GM18499 (cell line): ENCODE data around the gene BLID.

Experiments
- ATAC-seq: cut with Tn5 transposase; IDR thresholded peaks from one replicate; pipeline ENCODE4 v1.9.1; 2021; ENCODE audit warnings: moderate number of reproducible peaks; ENCODE audit not compliant: insufficient read depth, unreplicated experiment

Gene BLID

GRCh38 chr11:122108192-122108799 is 7.7 kb downstream of the BLID start:
- no peak for ATAC-seq

- no peak for ATAC-seq
These were observed 8.4 kb downstream of the BLID start for GRCh38 chr11:122107566-122107965.

GRCh38 chr11:122107045-122107444 is 9.0 kb downstream of the BLID start:
- no peak for ATAC-seq

GRCh38 chr11:122105044-122105758 is 10.8 kb downstream of the BLID start:
- ATAC-seq: no peak

GRCh38 chr11:122104341-122104740 is 11.7 kb downstream of the BLID start:
- ATAC-seq: no peak

GRCh38 chr11:122103726-122104125 is 12.3 kb downstream of the BLID start:
- no peak for ATAC-seq

- ATAC-seq: no peak
These were observed 12.7 kb downstream of the BLID start for GRCh38 chr11:122103321-122103720.

GRCh38 chr11:122102426-122102825 is 13.6 kb downstream of the BLID start:
- no peak for ATAC-seq

GRCh38 chr11:122101625-122102291 is 14.3 kb downstream of the BLID start:
- ATAC-seq: no peak

- no peak for ATAC-seq
These were observed 15.3 kb downstream of the BLID start for GRCh38 chr11:122100756-122101080.

GRCh38 chr11:122100037-122100755 is 15.8 kb downstream of the BLID start:
- ATAC-seq: no peak

GRCh38 chr11:122099374-122100036 is 16.5 kb downstream of the BLID start:
- no peak for ATAC-seq

- ATAC-seq: no peak
These were observed 17.6 kb downstream of the BLID start for GRCh38 chr11:122098261-122098980.

- no peak for ATAC-seq
These were observed 18.5 kb downstream of the BLID start for GRCh38 chr11:122097419-122098001.

- ATAC-seq: no peak
These were observed 19.5 kb downstream of the BLID start for GRCh38 chr11:122096272-122097112.

- ATAC-seq: no peak
These were observed 20.2 kb downstream of the BLID start for GRCh38 chr11:122095681-122096262.

- no peak for ATAC-seq
These were observed 21.2 kb downstream of the BLID start for GRCh38 chr11:122094836-122095235.

GRCh38 chr11:122093731-122094275 is 22.2 kb downstream of the BLID start:
- no peak for ATAC-seq
